ENCODE data around the gene DPYD. TPM values are rescaled to one million over a fixed set of nuclear protein-coding genes. Genes with fewer than 3 reads are reported as not detected.

Gene DPYD
- total RNA-seq, 2 donors from 2014 or later: 9.2 to 17.5 TPM

- H3K27me3 ChIP-seq (ENCODE audit: control insufficient read depth, insufficient read depth, low read length, poor library complexity, severe bottlenecking): no peaks in the 10 kb centered on the region
- Mint-ChIP-seq H3K4me1 (no peaks in the 10 kb centered on the region), H3K36me3 (ENCODE audit: low read depth) (no peaks in the 10 kb centered on the region), H3K27me3 (ENCODE audit: insufficient read depth) (no peaks in the 10 kb centered on the region), H3K9me3 (no peaks in the 10 kb centered on the region), H3K4me3 (no peak overlapping the region), H3K27ac (no peak overlapping the region)
- 76 to 100% methylated on average over 1 of the region's 1 CpG for WGBS, 2 experiments (ENCODE audit: insufficient coverage in 1 of 2, insufficient read length in 1 of 2)
- no peak overlapping the region for H3K27ac ChIP-seq (ENCODE audit: low read depth, low read length)
- no peaks in the 10 kb centered on the region for H3K4me1 ChIP-seq (ENCODE audit: control insufficient read depth, insufficient read depth, low read length)
- no peak for DNase-seq
- H3K4me3 ChIP-seq (ENCODE audit: low read length): no peak overlapping the region
- no peak for TF ChIP-seq CTCF (conservative IDR thresholded peaks at IDR 0.05)
- no peak overlapping the region for H3K9ac ChIP-seq (ENCODE audit: extremely low read depth, low read length, poor library complexity, severe bottlenecking)
- H3K9me3 ChIP-seq (ENCODE audit: control insufficient read depth, low read length): no peaks in the 10 kb centered on the region
- H3K36me3 ChIP-seq (ENCODE audit: control insufficient read depth, insufficient read depth, low read length): no peaks in the 10 kb centered on the region
Measured at GRCh38 chr1:97806996-97807520, 113.8 kb downstream of the DPYD start.

- H3K4me1 Mint-ChIP-seq: no peaks in the 10 kb centered on the region
- H3K9ac ChIP-seq (ENCODE audit: extremely low read depth, low read length, poor library complexity, severe bottlenecking): no peak overlapping the region
- no peak overlapping the region for H3K27ac Mint-ChIP-seq
- H3K36me3 Mint-ChIP-seq (ENCODE audit: low read depth): no peaks in the 10 kb centered on the region
- WGBS, 2 experiments (ENCODE audit: insufficient coverage in 1 of 2, insufficient read length in 1 of 2): 0% methylated on average over 1 of the region's 1 CpG; no CpG with 5 or more reads in 1 of the 2 experiments
- no peaks in the 10 kb centered on the region for H3K36me3 ChIP-seq (ENCODE audit: control insufficient read depth, insufficient read depth, low read length)
- TF ChIP-seq CTCF (conservative IDR thresholded peaks at IDR 0.05): no peak
- H3K27ac ChIP-seq (ENCODE audit: low read depth, low read length): no peak overlapping the region
- no peaks in the 10 kb centered on the region for H3K4me1 ChIP-seq (ENCODE audit: control insufficient read depth, insufficient read depth, low read length)
- H3K27me3 ChIP-seq (ENCODE audit: control insufficient read depth, insufficient read depth, low read length, poor library complexity, severe bottlenecking): no peaks in the 10 kb centered on the region
- no peak for DNase-seq
- H3K4me3 Mint-ChIP-seq: no peak overlapping the region
- no peaks in the 10 kb centered on the region for H3K27me3 Mint-ChIP-seq (ENCODE audit: insufficient read depth)
- H3K9me3 Mint-ChIP-seq: no peaks in the 10 kb centered on the region
- H3K4me3 ChIP-seq (ENCODE audit: low read length): no peak overlapping the region
- H3K9me3 ChIP-seq (ENCODE audit: control insufficient read depth, low read length): no peaks in the 10 kb centered on the region
Measured at GRCh38 chr1:97806326-97806725, 114.5 kb downstream of the DPYD start.

GRCh38 chr1:97805093-97805492 is 115.7 kb downstream of the DPYD start:
- H3K9me3 Mint-ChIP-seq: no peaks in the 10 kb centered on the region
- no peaks in the 10 kb centered on the region for H3K4me1 Mint-ChIP-seq
- no peak for TF ChIP-seq CTCF (conservative IDR thresholded peaks at IDR 0.05)
- Histone ChIP-seq H3K9ac (ENCODE audit: extremely low read depth, low read length, poor library complexity, severe bottlenecking) (no peak overlapping the region), H3K9me3 (ENCODE audit: control insufficient read depth, low read length) (no peaks in the 10 kb centered on the region), H3K36me3 (ENCODE audit: control insufficient read depth, insufficient read depth, low read length) (no peaks in the 10 kb centered on the region), H3K27ac (ENCODE audit: low read depth, low read length) (no peak overlapping the region), H3K27me3 (ENCODE audit: control insufficient read depth, insufficient read depth, low read length, poor library complexity, severe bottlenecking) (no peaks in the 10 kb centered on the region), H3K4me1 (ENCODE audit: control insufficient read depth, insufficient read depth, low read length) (no peaks in the 10 kb centered on the region), H3K4me3 (ENCODE audit: low read length) (no peak overlapping the region)
- no peak overlapping the region for H3K4me3 Mint-ChIP-seq
- H3K27me3 Mint-ChIP-seq (ENCODE audit: insufficient read depth): no peaks in the 10 kb centered on the region
- DNase-seq: no peak
- H3K27ac Mint-ChIP-seq: no peak overlapping the region
- H3K36me3 Mint-ChIP-seq (ENCODE audit: low read depth): no peaks in the 10 kb centered on the region
- WGBS, 2 experiments (ENCODE audit: insufficient coverage in 1 of 2, insufficient read length in 1 of 2): 96% methylated on average over 2 of the region's 2 CpGs; no CpG with 5 or more reads in 1 of the 2 experiments

All from endodermal cell (in vitro differentiated cells).